OCI-LY1 (cell line): ENCODE measurements around the gene MYL3.

Experiments
- H2AFZ ChIP-seq: fragments of 200-600 bp; sonication (generic), shearing (Covaris generic); 2 replicates; pipeline ENCODE4 v1.6.0; 2014; ENCODE audit warnings: antibody characterized with exemption, mild to moderate bottlenecking, low read length
- H3F3A ChIP-seq: fragments of 200-600 bp; sonication (generic), shearing (Covaris generic); 2 replicates; pipeline ENCODE4 v1.6.0; 2014; ENCODE audit warnings: mild to moderate bottlenecking, antibody characterized with exemption, low read length, moderate library complexity; ENCODE audit not compliant: insufficient read depth
- H3K27ac ChIP-seq: fragments of 200-600 bp; sonication (generic); 2 replicates; pipeline ENCODE4 v1.5.1; 2014; ENCODE audit warnings: low read length, mixed run types, mild to moderate bottlenecking, low read depth; ENCODE audit not compliant: poor library complexity, severe bottlenecking
- H3K27me3 ChIP-seq: fragments of 200-600 bp; sonication (generic); 2 replicates; pipeline ENCODE4 v1.6.0; 2014; ENCODE audit warnings: antibody characterized with exemption, mild to moderate bottlenecking, low read length, moderate library complexity; ENCODE audit not compliant: insufficient read depth
- H3K36me3 ChIP-seq: fragments of 200-600 bp; sonication (generic); 2 replicates; pipeline ENCODE4 v1.6.1; 2014; ENCODE audit warnings: mild to moderate bottlenecking, antibody characterized with exemption, low read length, moderate library complexity, mixed read lengths; ENCODE audit not compliant: insufficient read depth
- H3K4me1 ChIP-seq: fragments of 200-600 bp; sonication (generic); 2 replicates; pipeline ENCODE4 v1.5.1; 2014; ENCODE audit warnings: mild to moderate bottlenecking, low read length, moderate library complexity; ENCODE audit not compliant: insufficient read depth, severe bottlenecking
- H3K4me2 ChIP-seq: fragments of 200-600 bp; sonication (generic), shearing (Covaris generic); 2 replicates; pipeline ENCODE4 v1.6.1; 2014; ENCODE audit warnings: low read length
- H3K4me3 ChIP-seq: fragments of 200-600 bp; sonication (generic); 2 replicates; pipeline ENCODE4 v1.5.1; 2014; ENCODE audit warnings: low read length, low read depth, mild to moderate bottlenecking, mixed read lengths; ENCODE audit not compliant: poor library complexity, severe bottlenecking
- H3K79me2 ChIP-seq: fragments of 200-600 bp; shearing (Covaris generic); 2 replicates; pipeline ENCODE4 v1.6.1; 2016; ENCODE audit warnings: mixed run types, low read length, mixed read lengths; ENCODE audit not compliant: insufficient read depth
- H3K9ac ChIP-seq: fragments of 200-600 bp; sonication (generic), shearing (Covaris generic); 2 replicates; pipeline ENCODE4 v1.6.1; 2014; ENCODE audit warnings: mild to moderate bottlenecking, low read length, mixed read lengths
- H3K9me2 ChIP-seq: fragments of 200-600 bp; sonication (generic), shearing (Covaris generic); 2 replicates; pipeline ENCODE4 v1.6.1; 2014; ENCODE audit warnings: low read depth, mild to moderate bottlenecking, low read length, mixed read lengths
- H3K9me3 ChIP-seq: fragments of 200-600 bp; shearing (Covaris generic); 2 replicates; pipeline ENCODE4 v1.6.1; 2014; ENCODE audit warnings: low read length, mixed read lengths
- H4K20me1 ChIP-seq: fragments of 200-600 bp; sonication (generic), shearing (Covaris generic); 2 replicates; pipeline ENCODE4 v1.6.0; 2016; ENCODE audit warnings: mild to moderate bottlenecking, low read length; ENCODE audit not compliant: insufficient read depth
- CTCF ChIP-seq: fragments of 200-600 bp; sonication (generic), shearing (Covaris generic); IDR thresholded peaks from 2 replicates; pipeline ENCODE4 v1.5.1; 2017; ENCODE audit warnings: mild to moderate bottlenecking, antibody characterized with exemption, low read length, moderate library complexity, mixed read lengths
- EZH2 ChIP-seq: fragments of 200-600 bp; sonication (generic), shearing (Covaris generic); IDR thresholded peaks from 2 replicates; pipeline ENCODE4 v1.8.0; 2017; ENCODE audit warnings: borderline replicate concordance, mixed run types, mild to moderate bottlenecking, antibody characterized with exemption, low read length, moderate library complexity, mixed read lengths

The MYL3 gene

GRCh38 chr3:46864061-46864881, 1.0 kb upstream of the MYL3 start:
- H3K9me3 ChIP-seq, result no peaks in the 10 kb centered on the region
- no peak overlapping the region for H3K9ac ChIP-seq
- H4K20me1 ChIP-seq, result no peaks in the 10 kb centered on the region
- H3K27ac ChIP-seq, result no peak overlapping the region
- H3K27me3 ChIP-seq, result no peaks in the 10 kb centered on the region
- H2AFZ ChIP-seq, result no peak overlapping the region
- no peaks in the 10 kb centered on the region for H3F3A ChIP-seq
- no peaks in the 10 kb centered on the region for H3K4me1 ChIP-seq
- TF ChIP-seq EZH2 (no peak), CTCF (no peak)
- no peaks in the 10 kb centered on the region for H3K36me3 ChIP-seq
- no peak overlapping the region for H3K4me2 ChIP-seq
- H3K9me2 ChIP-seq, result no peaks in the 10 kb centered on the region
- H3K4me3 ChIP-seq, result no peak overlapping the region
- H3K79me2 ChIP-seq, result no peaks in the 10 kb centered on the region

GRCh38 chr3:46862369-46863025, 747 bp downstream of the MYL3 start:
- no peak overlapping the region for H3K9ac ChIP-seq
- H2AFZ ChIP-seq, result no peak overlapping the region
- H3K79me2 ChIP-seq, result no peaks in the 10 kb centered on the region
- no peaks in the 10 kb centered on the region for H3K36me3 ChIP-seq
- H3K9me2 ChIP-seq, result no peaks in the 10 kb centered on the region
- TF ChIP-seq CTCF, result no peak
- TF ChIP-seq EZH2, result no peak
- H3K4me1 ChIP-seq, result no peaks in the 10 kb centered on the region
- no peaks in the 10 kb centered on the region for H3K9me3 ChIP-seq
- H3K27ac ChIP-seq, result no peak overlapping the region
- H3K4me3 ChIP-seq, result no peak overlapping the region
- H3F3A ChIP-seq, result no peaks in the 10 kb centered on the region
- no peak overlapping the region for H3K4me2 ChIP-seq
- no peaks in the 10 kb centered on the region for H3K27me3 ChIP-seq
- no peaks in the 10 kb centered on the region for H4K20me1 ChIP-seq

GRCh38 chr3:46861605-46862368, 1.5 kb downstream of the MYL3 start:
- TF ChIP-seq CTCF (no peak), EZH2 (no peak)
- no peaks in the 10 kb centered on the region for H3K9me2 ChIP-seq
- H3K27me3 ChIP-seq, result no peaks in the 10 kb centered on the region

More at GRCh38 chr3:46861605-46862368, 1.5 kb downstream of the MYL3 start:
- H3K9me3 ChIP-seq, result no peaks in the 10 kb centered on the region
- H3K4me1 ChIP-seq, result no peaks in the 10 kb centered on the region
- H3F3A ChIP-seq, result no peaks in the 10 kb centered on the region
- no peak overlapping the region for H2AFZ ChIP-seq
- no peaks in the 10 kb centered on the region for H4K20me1 ChIP-seq
- no peaks in the 10 kb centered on the region for H3K79me2 ChIP-seq
- H3K36me3 ChIP-seq, result no peaks in the 10 kb centered on the region
- no peak overlapping the region for H3K27ac ChIP-seq
- H3K9ac ChIP-seq, result no peak overlapping the region
- no peak overlapping the region for H3K4me2 ChIP-seq
- H3K4me3 ChIP-seq, result no peak overlapping the region
